ENCODE data around the gene CFAP99.
A peak's percentile ranks its signal among the peaks of the same experiment; 100 is the strongest.
"Not testable (repeated sequence)": the region's sequence is repeated elsewhere in the genome, so short reads cannot be mapped to it uniquely, and the experiment has no call there.

The CFAP99 gene

GRCh38 chr4:2429945-2430757, 11.4 kb downstream of the CFAP99 start:
- DNase-seq (ENCODE audit: low spot score) = not testable (repeated sequence)

- DNase-seq (ENCODE audit: low spot score) = no peak
Measured at GRCh38 chr4:2432004-2432403, 13.2 kb downstream of the CFAP99 start.

- DNase-seq (ENCODE audit: low spot score) = no peak
Measured at GRCh38 chr4:2432991-2433530, 14.3 kb downstream of the CFAP99 start.

GRCh38 chr4:2433609-2434350, 15.0 kb downstream of the CFAP99 start:
- no peak for DNase-seq (ENCODE audit: low spot score)

- DNase-seq (ENCODE audit: low spot score) = no peak
Measured at GRCh38 chr4:2434420-2434819, 15.7 kb downstream of the CFAP99 start.

GRCh38 chr4:2436301-2436700, 17.5 kb downstream of the CFAP99 start:
- no peak for DNase-seq (ENCODE audit: low spot score)

- no peak for DNase-seq (ENCODE audit: low spot score)
Measured at GRCh38 chr4:2436761-2437474, 18.2 kb downstream of the CFAP99 start.

GRCh38 chr4:2437475-2438215, 18.9 kb downstream of the CFAP99 start:
- DNase-seq (ENCODE audit: low spot score) = no peak

GRCh38 chr4:2438822-2439718, 20.3 kb downstream of the CFAP99 start:
- DNase-seq (ENCODE audit: low spot score) = no peak

- peak; percentile 93 for DNase-seq (ENCODE audit: low spot score)
Measured at GRCh38 chr4:2441393-2442174, 22.8 kb downstream of the CFAP99 start.

GRCh38 chr4:2442175-2442993, 23.6 kb downstream of the CFAP99 start:
- no peak for DNase-seq (ENCODE audit: low spot score)

GRCh38 chr4:2443061-2443730, 24.4 kb downstream of the CFAP99 start:
- DNase-seq (ENCODE audit: low spot score) = no peak

- no peak for DNase-seq (ENCODE audit: low spot score)
Measured at GRCh38 chr4:2443956-2444740, 25.4 kb downstream of the CFAP99 start.

- DNase-seq (ENCODE audit: low spot score) = no peak
Measured at GRCh38 chr4:2445130-2445529, 26.4 kb downstream of the CFAP99 start.

- no peak for DNase-seq (ENCODE audit: low spot score)
Measured at GRCh38 chr4:2445571-2445970, 26.8 kb downstream of the CFAP99 start.

- DNase-seq (ENCODE audit: low spot score) = no peak
Measured at GRCh38 chr4:2446656-2447564, 28.2 kb downstream of the CFAP99 start.

- no peak for DNase-seq (ENCODE audit: low spot score)
Measured at GRCh38 chr4:2448589-2448988, 29.8 kb downstream of the CFAP99 start.
